CD4-positive, alpha-beta T cell (primary cell): Measurements from ENCODE around the gene FMO2. TPM values are rescaled to one million over a fixed set of nuclear protein-coding genes. Genes with fewer than 3 reads are reported as not detected.

Experiments used
- ATAC-seq: fragments of 200-7000 bp; cut with Tn5 transposase; one replicate; pipeline ENCODE4 v1.10.0; 2022; ENCODE audit warnings: mild to moderate bottlenecking; ENCODE audit not compliant: poor library complexity
- CTCF ChIA-PET: fragments of 350-600 bp; sonication (Branson Sonifier 250); formaldehyde crosslinking; loops from one replicate; lab custom pipeline; 2021; ENCODE audit warnings: antibody characterized with exemption, inconsistent platforms; lab: Charles Lee
- POLR2A ChIA-PET: fragments of 350-600 bp; sonication (Branson Sonifier 250); formaldehyde crosslinking; loops from one replicate; lab custom pipeline; 2021; ENCODE audit warnings: antibody characterized with exemption, inconsistent platforms; lab: Charles Lee
- DNase-seq, 14 experiments: peaks; one replicate each; pipeline ENCODE4 v3.0.0-alpha.2; 2013 to 2020; ENCODE audit warnings: mixed read lengths in 2 of 14
- H3K27ac ChIP-seq, 2 donors: one replicate each; pipeline versions ENCODE4 v1.5.1 to v1.7.0; 2013; ENCODE audit warnings: low read length in 2 of 2, low read depth in 1 of 2, mild to moderate bottlenecking in 1 of 2
- H3K27me3 ChIP-seq, 2 experiments: 1 replicate in 1 of 2; 2 replicates in 1 of 2; pipeline versions ENCODE4 v1.6.1 to v1.7.0; 2013; ENCODE audit warnings: low read length in 2 of 2, control low read depth in 1 of 2, mild to moderate bottlenecking in 1 of 2, moderate library complexity in 1 of 2; ENCODE audit not compliant: insufficient read depth in 2 of 2, control insufficient read depth in 1 of 2
- H3K36me3 ChIP-seq: one replicate; pipeline ENCODE4 v1.6.1; 2013; ENCODE audit warnings: low read length, control low read depth; ENCODE audit not compliant: insufficient read depth
- H3K4me1 ChIP-seq: one replicate; pipeline ENCODE4 v1.6.1; 2013; ENCODE audit warnings: low read length, control low read depth; ENCODE audit not compliant: insufficient read depth
- H3K4me3 ChIP-seq: one replicate; pipeline ENCODE4 v1.5.1; 2013; ENCODE audit warnings: mild to moderate bottlenecking, low read length, moderate library complexity
- H3K9me3 ChIP-seq, 2 experiments: 1 replicate in 1 of 2; 2 replicates in 1 of 2; pipeline versions ENCODE4 v1.6.1 to v1.7.0; 2013; ENCODE audit warnings: low read length in 2 of 2, mild to moderate bottlenecking in 2 of 2, control low read depth in 1 of 2, moderate library complexity in 1 of 2; ENCODE audit not compliant: control insufficient read depth in 1 of 2, insufficient read depth in 1 of 2
- H3K27ac Mint-ChIP-seq: one replicate; pipeline ENCODE4 v1.8.0; 2020; ENCODE audit warnings: mixed read lengths
- H3K27me3 Mint-ChIP-seq: one replicate; pipeline ENCODE4 v1.8.0; 2021; ENCODE audit warnings: mixed read lengths
- H3K36me3 Mint-ChIP-seq: one replicate; pipeline ENCODE4 v1.8.0; 2021; ENCODE audit warnings: low read depth, mixed read lengths
- H3K4me1 Mint-ChIP-seq: one replicate; pipeline ENCODE4 v1.8.0; 2021; ENCODE audit warnings: low read depth, mixed read lengths
- H3K4me3 Mint-ChIP-seq: one replicate; pipeline ENCODE4 v1.8.0; 2020; ENCODE audit warnings: mild to moderate bottlenecking, mixed read lengths
- H3K9me3 Mint-ChIP-seq: one replicate; pipeline ENCODE4 v1.8.0; 2020; ENCODE audit warnings: mixed read lengths
- CTCF ChIP-seq: fragments of 200-600 bp; IDR thresholded peaks from one replicate; pipeline ENCODE4 v1.8.0; 2022; ENCODE audit warnings: antibody characterized with exemption, mild to moderate bottlenecking
- intact Hi-C, 2 experiments: fragments of 100-400 bp; cut with DNase I in 1 of 2; cut with micrococcal nuclease in 1 of 2; formaldehyde crosslinking; loops; one replicate each; pipeline versions ENCODE4 v1.15.1 to v1.9.0; 2023 to 2025; cut with DNase I, micrococcal nuclease
- total RNA-seq, 174 experiments: library from RNA in 2 of 174; stranded (reverse) in 2 of 174; gene quantifications; one replicate each; pipeline ENCODE4 v1.2.3 and lab custom pipeline; 2021 to 2026

Gene FMO2
- total RNA-seq, 2 experiments from 2014 or later = not detected

GRCh38 chr1:171251042-171251951 lies 66.2 kb downstream of the FMO2 start:
- POLR2A ChIA-PET = interaction anchor here (0.6 kb wide), 1 partner anchor 217 kb away, joined by 3 read pairs; no protein-coding TSS in a partner anchor
- Histone ChIP-seq H3K36me3 (no peaks in the 10 kb centered on the region), H3K27me3 (peaks cover 22 to 24% of the 10 kb centered on the region in 2 experiments), H3K4me3 (peak overlapping the region; percentile 50), H3K4me1 (peaks cover 12% of the 10 kb centered on the region), H3K27ac (no peak overlapping the region), H3K9me3 (no peaks in the 10 kb centered on the region)
- TF ChIP-seq CTCF = no peak
- Mint-ChIP-seq H3K9me3 (no peaks in the 10 kb centered on the region), H3K27me3 (peaks cover 77% of the 10 kb centered on the region), H3K4me1 (peaks cover 15% of the 10 kb centered on the region), H3K36me3 (no peaks in the 10 kb centered on the region), H3K27ac (no peak overlapping the region), H3K4me3 (peak overlapping the region; percentile 88)
- CTCF ChIA-PET = no interaction called here
- peak in 7 of 14 experiments; percentile 2 to 35 (median 8) for DNase-seq
- peak; percentile 44 for ATAC-seq
- intact Hi-C loops = no loop called here

- peak overlapping the region; percentile 83 for H3K4me3 Mint-ChIP-seq
- no peaks in the 10 kb centered on the region for H3K36me3 ChIP-seq
- no peaks in the 10 kb centered on the region for H3K9me3 ChIP-seq
- no peak overlapping the region for H3K27ac ChIP-seq
- CTCF ChIA-PET = no interaction called here
- peaks cover 22 to 24% of the 10 kb centered on the region in 2 experiments for H3K27me3 ChIP-seq
- peaks cover 15% of the 10 kb centered on the region for H3K4me1 Mint-ChIP-seq
- no peak for DNase-seq
- no peak for TF ChIP-seq CTCF
- H3K4me3 ChIP-seq = peak overlapping the region; percentile 50
- no peaks in the 10 kb centered on the region for H3K9me3 Mint-ChIP-seq
- POLR2A ChIA-PET = no interaction called here
- H3K36me3 Mint-ChIP-seq = no peaks in the 10 kb centered on the region
- H3K4me1 ChIP-seq = peaks cover 12% of the 10 kb centered on the region
- intact Hi-C loops = no loop called here
- H3K27me3 Mint-ChIP-seq = peaks cover 76% of the 10 kb centered on the region
- ATAC-seq = no peak
- H3K27ac Mint-ChIP-seq = no peak overlapping the region
These were observed 66.8 kb downstream of the FMO2 start for GRCh38 chr1:171251952-171252300.

- intact Hi-C loops = no loop called here
- no peaks in the 10 kb centered on the region for H3K9me3 ChIP-seq
- POLR2A ChIA-PET = no interaction called here
- TF ChIP-seq CTCF = no peak
- Mint-ChIP-seq H3K4me1 (peaks cover 15% of the 10 kb centered on the region), H3K4me3 (peak overlapping the region; percentile 52), H3K27me3 (peaks cover 70% of the 10 kb centered on the region), H3K27ac (no peak overlapping the region), H3K36me3 (no peaks in the 10 kb centered on the region), H3K9me3 (no peaks in the 10 kb centered on the region)
- ATAC-seq (no peak), DNase-seq (peak in 3 of 14 experiments; percentile 16 to 24 (median 20))
- peaks cover 22 to 24% of the 10 kb centered on the region in 2 experiments for H3K27me3 ChIP-seq
- CTCF ChIA-PET = no interaction called here
- H3K4me3 ChIP-seq = no peak overlapping the region
- peaks cover 12% of the 10 kb centered on the region for H3K4me1 ChIP-seq
- H3K36me3 ChIP-seq = no peaks in the 10 kb centered on the region
- no peak overlapping the region for H3K27ac ChIP-seq
These were observed 67.4 kb downstream of the FMO2 start for GRCh38 chr1:171252482-171252881.
